ENCODE measurements around the gene SEPTIN14.

GRCh38 chr7:55827577-55827976 is 35.0 kb downstream of the SEPTIN14 start:
- TF ChIP-seq CTCF (IDR thresholded peaks at IDR 0.05; ENCODE audit: insufficient read depth, low read depth, low read length) (no peak), EZH2 (IDR thresholded peaks at IDR 0.05; ENCODE audit: insufficient read depth, low read length) (no peak)

Data from astrocyte (in vitro differentiated cells and primary cell).